Stimulated activated CD4-positive, alpha-beta T cell treated with anti-CD3 and anti-CD28 coated beads, Interleukin-2, amount 100 ng/mL, for 48 hours (primary cell): Measurements from ENCODE around the gene TRAPPC10.

Source experiments
- DNase-seq, 2 donors: peaks; one replicate each; pipeline ENCODE4 v3.0.0-alpha.2; 2020

TRAPPC10 gene

GRCh38 chr21:44043613-44044012, 31.5 kb downstream of the TRAPPC10 start:
- DNase-seq, result no peak

GRCh38 chr21:44046734-44047133, 34.6 kb downstream of the TRAPPC10 start:
- no peak for DNase-seq

GRCh38 chr21:44047996-44048560, 36.0 kb downstream of the TRAPPC10 start:
- no peak for DNase-seq

- no peak for DNase-seq
Observed at GRCh38 chr21:44049182-44049581, 37.1 kb downstream of the TRAPPC10 start.

GRCh38 chr21:44049606-44050005, 37.5 kb downstream of the TRAPPC10 start:
- no peak for DNase-seq

GRCh38 chr21:44050276-44050675, 38.2 kb downstream of the TRAPPC10 start:
- DNase-seq, result no peak

GRCh38 chr21:44051462-44051941, 39.4 kb downstream of the TRAPPC10 start:
- DNase-seq, result no peak

- no peak for DNase-seq
Observed at GRCh38 chr21:44052071-44052829, 40.1 kb downstream of the TRAPPC10 start.

GRCh38 chr21:44052830-44053226, 40.7 kb downstream of the TRAPPC10 start:
- no peak for DNase-seq

- no peak for DNase-seq
Observed at GRCh38 chr21:44053567-44053966, 41.5 kb downstream of the TRAPPC10 start.

- no peak for DNase-seq
Observed at GRCh38 chr21:44054710-44055109, 42.6 kb downstream of the TRAPPC10 start.

- DNase-seq, result no peak
Observed at GRCh38 chr21:44057055-44057454, 44.9 kb downstream of the TRAPPC10 start.

- DNase-seq, result peak; percentile 42 to 47
Observed at GRCh38 chr21:44057960-44058651, 46.0 kb downstream of the TRAPPC10 start.

GRCh38 chr21:44058652-44058964, 46.5 kb downstream of the TRAPPC10 start:
- DNase-seq, result no peak

- DNase-seq, result no peak
Observed at GRCh38 chr21:44058981-44059380, 46.9 kb downstream of the TRAPPC10 start.

- DNase-seq, result no peak
Observed at GRCh38 chr21:44059710-44060109, 47.6 kb downstream of the TRAPPC10 start.

- DNase-seq, result no peak
Observed at GRCh38 chr21:44062380-44062779, 50.3 kb downstream of the TRAPPC10 start.

- no peak for DNase-seq
Observed at GRCh38 chr21:44063151-44063912, 51.2 kb downstream of the TRAPPC10 start.

- DNase-seq, result no peak
Observed at GRCh38 chr21:44064852-44065403, 52.8 kb downstream of the TRAPPC10 start.

- DNase-seq, result peak; percentile 57
Observed at GRCh38 chr21:44065428-44065827, 53.3 kb downstream of the TRAPPC10 start.

GRCh38 chr21:44066116-44066515, 54.0 kb downstream of the TRAPPC10 start:
- DNase-seq, result no peak

- DNase-seq, result no peak
Observed at GRCh38 chr21:44067011-44067839, 55.1 kb downstream of the TRAPPC10 start.
